WTC11 (cell line): ENCODE results near the gene FITM1.

Experiments
- CREM ChIP-seq: sonication (generic); formaldehyde crosslinking; IDR thresholded peaks from 2 replicates; pipeline ENCODE4 v1.8.1; 2022; ENCODE audit warnings: mild to moderate bottlenecking, missing genetic modification reagents, moderate library complexity
- CTCF ChIP-seq: fragments of 200-600 bp; IDR thresholded peaks from 2 replicates; pipeline ENCODE4 v1.8.0; 2022; ENCODE audit warnings: antibody characterized with exemption
- MLX ChIP-seq: sonication (generic); formaldehyde crosslinking; IDR thresholded peaks from 2 replicates; pipeline ENCODE4 v1.8.1; 2023; ENCODE audit warnings: mild to moderate bottlenecking, missing genetic modification reagents, moderate library complexity
- USF1 ChIP-seq: sonication (generic); formaldehyde crosslinking; IDR thresholded peaks from 2 replicates; pipeline ENCODE4 v1.8.0; 2022; ENCODE audit warnings: mild to moderate bottlenecking, missing genetic modification reagents
- USF2 ChIP-seq: sonication (generic); formaldehyde crosslinking; IDR thresholded peaks from 2 replicates; pipeline ENCODE4 v1.8.1; 2023; ENCODE audit warnings: mild to moderate bottlenecking, missing genetic modification reagents, moderate library complexity

GRCh38 chr14:24150993-24151392, 20.5 kb downstream of the FITM1 start:
- TF ChIP-seq CTCF: no peak
- no peak for TF ChIP-seq CREM
- no peak for TF ChIP-seq MLX (CRISPR knock-in tag)
- no peak for TF ChIP-seq USF2 (CRISPR knock-in tag)
- no peak for TF ChIP-seq USF1 (CRISPR knock-in tag)
